GM23338 (cell line): Measurements from ENCODE around the gene CDH23. TPM values are rescaled to one million over a fixed set of nuclear protein-coding genes. Genes with fewer than 3 reads are reported as not detected.

Source experiments
- ATAC-seq: fragments of 200-7000 bp; cut with Tn5 transposase; 3 replicates; pipeline ENCODE4 v1.9.1; 2020
- DNase-seq: peaks from one replicate; pipeline ENCODE4 v3.0.0-alpha.2; 2015; ENCODE audit warnings: low spot score
- H2AFZ ChIP-seq: fragments of 200-600 bp; sonication (generic); 2 replicates; pipeline ENCODE4 v1.8.0; 2016; ENCODE audit warnings: antibody characterized with exemption, mild to moderate bottlenecking, moderate library complexity
- H3F3A ChIP-seq: fragments of 200-600 bp; sonication (generic); replicated peaks from 2 replicates; pipeline ENCODE4 v1.8.0; 2017; ENCODE audit warnings: antibody characterized with exemption, mixed run types, low read depth
- H3K27ac ChIP-seq: fragments of 200-600 bp; sonication (generic); 2 replicates; pipeline ENCODE4 v1.6.1; 2016; ENCODE audit warnings: low read depth
- H3K27me3 ChIP-seq: fragments of 200-600 bp; sonication (generic); 2 replicates; pipeline ENCODE4 v1.8.0; 2016; ENCODE audit warnings: mild to moderate bottlenecking, mixed run types, moderate library complexity; ENCODE audit not compliant: insufficient read depth
- H3K36me3 ChIP-seq: fragments of 200-600 bp; sonication (generic); 2 replicates; pipeline ENCODE4 v1.8.0; 2016; ENCODE audit warnings: mild to moderate bottlenecking; ENCODE audit not compliant: insufficient read depth
- H3K4me1 ChIP-seq: fragments of 200-600 bp; sonication (generic); 2 replicates; pipeline ENCODE4 v1.8.0; 2016; ENCODE audit warnings: mild to moderate bottlenecking, moderate library complexity; ENCODE audit not compliant: insufficient read depth
- H3K4me2 ChIP-seq: fragments of 200-600 bp; sonication (generic); 2 replicates; pipeline ENCODE4 v1.7.1; 2017; ENCODE audit warnings: mixed run types
- H3K4me3 ChIP-seq: fragments of 200-600 bp; sonication (generic); 2 replicates; pipeline ENCODE4 v1.6.1; 2016; ENCODE audit warnings: mixed run types
- H3K79me2 ChIP-seq: fragments of 200-600 bp; sonication (generic); replicated peaks from 2 replicates; pipeline ENCODE4 v1.8.0; 2017; ENCODE audit warnings: mild to moderate bottlenecking; ENCODE audit not compliant: insufficient read depth
- H3K9me2 ChIP-seq: fragments of 200-600 bp; sonication (generic); 2 replicates; pipeline ENCODE4 v1.8.0; 2017; ENCODE audit not compliant: insufficient read depth
- H4K20me1 ChIP-seq: fragments of 200-600 bp; sonication (generic); replicated peaks from 2 replicates; pipeline ENCODE4 v1.8.0; 2017; ENCODE audit warnings: mild to moderate bottlenecking; ENCODE audit not compliant: insufficient read depth
- H3K27ac Mint-ChIP-seq: 2 replicates; pipeline ENCODE4 v1.8.0; 2020; ENCODE audit warnings: inconsistent platforms, mild to moderate bottlenecking, moderate library complexity, mixed read lengths
- H3K27me3 Mint-ChIP-seq: 3 replicates; pipeline ENCODE4 v1.8.0; 2022; ENCODE audit warnings: low read depth, mild to moderate bottlenecking, moderate library complexity, mixed read lengths, inconsistent platforms; ENCODE audit not compliant: insufficient read depth, poor library complexity
- H3K36me3 Mint-ChIP-seq: 3 replicates; pipeline ENCODE4 v1.8.0; 2021; ENCODE audit warnings: low read depth, mild to moderate bottlenecking, inconsistent platforms, moderate library complexity, mixed read lengths
- H3K4me1 Mint-ChIP-seq: 3 replicates; pipeline ENCODE4 v1.8.0; 2020; ENCODE audit warnings: mild to moderate bottlenecking, inconsistent platforms, mixed read lengths
- H3K4me3 Mint-ChIP-seq: 3 replicates; pipeline ENCODE4 v1.8.0; 2021; ENCODE audit warnings: moderate library complexity, mild to moderate bottlenecking, inconsistent platforms, mixed read lengths
- H3K9me3 Mint-ChIP-seq: 3 replicates; pipeline ENCODE4 v1.8.0; 2020; ENCODE audit warnings: moderate library complexity, mild to moderate bottlenecking, inconsistent platforms, mixed read lengths
- CREB1 ChIP-seq: fragments of 250-450 bp; sonication (Bioruptor Pico); IDR thresholded peaks from 2 replicates; pipeline ENCODE4 v1.5.0; 2020; ENCODE audit warnings: low read depth, mild to moderate bottlenecking, moderate library complexity
- ETS1 ChIP-seq: IDR thresholded peaks from 2 replicates; pipeline ENCODE4 v1.6.1; 2016; ENCODE audit warnings: antibody characterized with exemption
- EZH2 ChIP-seq: fragments of 200-600 bp; sonication (generic); IDR thresholded peaks from one replicate; pipeline ENCODE4 v1.8.0; 2017; ENCODE audit warnings: antibody characterized with exemption, mild to moderate bottlenecking, low read depth; ENCODE audit not compliant: unreplicated experiment
- EZH2phosphoT487 ChIP-seq: fragments of 200-600 bp; sonication (generic); IDR thresholded peaks from one replicate; pipeline ENCODE4 v1.8.1; 2018; ENCODE audit warnings: antibody characterized with exemption; ENCODE audit not compliant: unreplicated experiment
- JUNB ChIP-seq: IDR thresholded peaks from one replicate; pipeline ENCODE4 v1.6.1; 2016; ENCODE audit warnings: antibody characterized with exemption; ENCODE audit not compliant: unreplicated experiment
- NANOG ChIP-seq: IDR thresholded peaks from 2 replicates; pipeline ENCODE4 v1.6.1; 2016; ENCODE audit warnings: antibody characterized with exemption, borderline replicate concordance
- POLR2AphosphoS5 ChIP-seq: IDR thresholded peaks from 2 replicates; pipeline ENCODE4 v1.6.1; 2016; ENCODE audit warnings: antibody characterized with exemption, low read depth
- STAT1 ChIP-seq: IDR thresholded peaks from one replicate; pipeline ENCODE4 v1.6.1; 2016; ENCODE audit warnings: antibody characterized with exemption; ENCODE audit not compliant: unreplicated experiment
- ZNF114 ChIP-seq: fragments of 250-450 bp; sonication (Bioruptor Pico); IDR thresholded peaks from 2 replicates; pipeline ENCODE4 v1.5.0; 2020; ENCODE audit warnings: mild to moderate bottlenecking, moderate library complexity
- ZNF331 ChIP-seq: fragments of 250-450 bp; sonication (Bioruptor Pico); IDR thresholded peaks from 2 replicates; pipeline ENCODE4 v1.5.0; 2020; ENCODE audit warnings: low read depth, mild to moderate bottlenecking, moderate library complexity
- ZNF462 ChIP-seq: fragments of 250-450 bp; sonication (Bioruptor Pico); IDR thresholded peaks from 2 replicates; pipeline ENCODE4 v1.5.0; 2020; ENCODE audit warnings: mild to moderate bottlenecking, moderate library complexity
- polyA plus RNA-seq: library from polyadenylated mRNA; unstranded; fragments of >200 nt; fragmentation: Nextera tagmentation; extraction: Ambion mirVana; gene quantifications from 2 replicates; pipeline ENCODE4 v1.2.1, GENCODE V29; 2016
- total RNA-seq: library from RNA; depleted of rRNA; stranded (reverse); fragments of >200 nt; shearing (Covaris generic); gene quantifications from 2 replicates; pipeline ENCODE4 v1.2.3, GENCODE V29; 2014
- TF ChIP-seq, protein P1 (sequence below): IDR thresholded peaks from one replicate; pipeline ENCODE4 v1.6.1; 2018; ENCODE audit warnings: antibody characterized with exemption; ENCODE audit not compliant: unreplicated experiment
- TF ChIP-seq, protein P2 (sequence below), 2 experiments: fragments of 200-600 bp in 1 of 2; sonication (generic) in 1 of 2; conservative IDR thresholded peaks; 2 replicates each; pipeline versions ENCODE4 v1.5.1 to v1.6.1; 2016 to 2017; ENCODE audit warnings: antibody characterized with exemption in 2 of 2, low read depth in 2 of 2, mild to moderate bottlenecking in 2 of 2, moderate library complexity in 1 of 2

Gene CDH23
- total and polyA plus RNA-seq, 2 experiments from 2014 or later, result 0.95 to 4.3 TPM

GRCh38 chr10:71489077-71489476 lies 92.4 kb downstream of the CDH23 start:
- H4K20me1 ChIP-seq, result no peaks in the 10 kb centered on the region
- H3K9me2 ChIP-seq, result no peaks in the 10 kb centered on the region
- H3K4me2 ChIP-seq, result no peak overlapping the region
- Mint-ChIP-seq H3K9me3 (peaks cover 18% of the 10 kb centered on the region), H3K4me3 (no peak overlapping the region), H3K36me3 (peaks cover 6% of the 10 kb centered on the region; the same call in 1 of the 3 replicates), H3K4me1 (peaks cover 6% of the 10 kb centered on the region), H3K27me3 (peaks cover 16% of the 10 kb centered on the region), H3K27ac (no peak overlapping the region)
- H3F3A ChIP-seq, result no peaks in the 10 kb centered on the region
- DNase-seq (no peak), ATAC-seq (no peak)
- H3K4me3 ChIP-seq, result no peak overlapping the region
- no peaks in the 10 kb centered on the region for H3K36me3 ChIP-seq
- TF ChIP-seq NANOG, result no peak
- TF ChIP-seq ZNF462 (CRISPR knock-in tag), result no peak
- TF ChIP-seq STAT1, result no peak
- no peak for TF ChIP-seq JUNB
- no peak for TF ChIP-seq ETS1
- TF ChIP-seq, protein P1, sequence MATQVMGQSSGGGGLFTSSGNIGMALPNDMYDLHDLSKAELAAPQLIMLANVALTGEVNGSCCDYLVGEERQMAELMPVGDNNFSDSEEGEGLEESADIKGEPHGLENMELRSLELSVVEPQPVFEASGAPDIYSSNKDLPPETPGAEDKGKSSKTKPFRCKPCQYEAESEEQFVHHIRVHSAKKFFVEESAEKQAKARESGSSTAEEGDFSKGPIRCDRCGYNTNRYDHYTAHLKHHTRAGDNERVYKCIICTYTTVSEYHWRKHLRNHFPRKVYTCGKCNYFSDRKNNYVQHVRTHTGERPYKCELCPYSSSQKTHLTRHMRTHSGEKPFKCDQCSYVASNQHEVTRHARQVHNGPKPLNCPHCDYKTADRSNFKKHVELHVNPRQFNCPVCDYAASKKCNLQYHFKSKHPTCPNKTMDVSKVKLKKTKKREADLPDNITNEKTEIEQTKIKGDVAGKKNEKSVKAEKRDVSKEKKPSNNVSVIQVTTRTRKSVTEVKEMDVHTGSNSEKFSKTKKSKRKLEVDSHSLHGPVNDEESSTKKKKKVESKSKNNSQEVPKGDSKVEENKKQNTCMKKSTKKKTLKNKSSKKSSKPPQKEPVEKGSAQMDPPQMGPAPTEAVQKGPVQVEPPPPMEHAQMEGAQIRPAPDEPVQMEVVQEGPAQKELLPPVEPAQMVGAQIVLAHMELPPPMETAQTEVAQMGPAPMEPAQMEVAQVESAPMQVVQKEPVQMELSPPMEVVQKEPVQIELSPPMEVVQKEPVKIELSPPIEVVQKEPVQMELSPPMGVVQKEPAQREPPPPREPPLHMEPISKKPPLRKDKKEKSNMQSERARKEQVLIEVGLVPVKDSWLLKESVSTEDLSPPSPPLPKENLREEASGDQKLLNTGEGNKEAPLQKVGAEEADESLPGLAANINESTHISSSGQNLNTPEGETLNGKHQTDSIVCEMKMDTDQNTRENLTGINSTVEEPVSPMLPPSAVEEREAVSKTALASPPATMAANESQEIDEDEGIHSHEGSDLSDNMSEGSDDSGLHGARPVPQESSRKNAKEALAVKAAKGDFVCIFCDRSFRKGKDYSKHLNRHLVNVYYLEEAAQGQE, result no peak
- TF ChIP-seq EZH2phosphoT487, result no peak
- no peak for TF ChIP-seq POLR2AphosphoS5
- TF ChIP-seq, protein P2, sequence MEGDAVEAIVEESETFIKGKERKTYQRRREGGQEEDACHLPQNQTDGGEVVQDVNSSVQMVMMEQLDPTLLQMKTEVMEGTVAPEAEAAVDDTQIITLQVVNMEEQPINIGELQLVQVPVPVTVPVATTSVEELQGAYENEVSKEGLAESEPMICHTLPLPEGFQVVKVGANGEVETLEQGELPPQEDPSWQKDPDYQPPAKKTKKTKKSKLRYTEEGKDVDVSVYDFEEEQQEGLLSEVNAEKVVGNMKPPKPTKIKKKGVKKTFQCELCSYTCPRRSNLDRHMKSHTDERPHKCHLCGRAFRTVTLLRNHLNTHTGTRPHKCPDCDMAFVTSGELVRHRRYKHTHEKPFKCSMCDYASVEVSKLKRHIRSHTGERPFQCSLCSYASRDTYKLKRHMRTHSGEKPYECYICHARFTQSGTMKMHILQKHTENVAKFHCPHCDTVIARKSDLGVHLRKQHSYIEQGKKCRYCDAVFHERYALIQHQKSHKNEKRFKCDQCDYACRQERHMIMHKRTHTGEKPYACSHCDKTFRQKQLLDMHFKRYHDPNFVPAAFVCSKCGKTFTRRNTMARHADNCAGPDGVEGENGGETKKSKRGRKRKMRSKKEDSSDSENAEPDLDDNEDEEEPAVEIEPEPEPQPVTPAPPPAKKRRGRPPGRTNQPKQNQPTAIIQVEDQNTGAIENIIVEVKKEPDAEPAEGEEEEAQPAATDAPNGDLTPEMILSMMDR (conservative IDR thresholded peaks at IDR 0.05; ENCODE audit: low read depth in 2 of 2), result no peak
- no peak for TF ChIP-seq EZH2
- TF ChIP-seq CREB1 (CRISPR knock-in tag), result no peak
- no peak for TF ChIP-seq ZNF331 (CRISPR knock-in tag)
- TF ChIP-seq ZNF114 (CRISPR knock-in tag), result no peak
- no peaks in the 10 kb centered on the region for H3K27me3 ChIP-seq
- no peak overlapping the region for H2AFZ ChIP-seq
- H3K79me2 ChIP-seq, result no peaks in the 10 kb centered on the region
- H3K27ac ChIP-seq, result no peak overlapping the region
- H3K4me1 ChIP-seq, result no peaks in the 10 kb centered on the region
